HG03575 (cell line): ENCODE data around the gene PDE7B.

ENCODE experiments used
- ATAC-seq: cut with Tn5 transposase; IDR thresholded peaks from one replicate; pipeline ENCODE4 v1.9.1; 2021; ENCODE audit not compliant: unreplicated experiment, insufficient number of reproducible peaks, low FRiP score; ENCODE audit errors: extremely low read depth

PDE7B gene

GRCh38 chr6:136007345-136007744, 155.8 kb downstream of the PDE7B start:
- ATAC-seq = no peak

DNA sequence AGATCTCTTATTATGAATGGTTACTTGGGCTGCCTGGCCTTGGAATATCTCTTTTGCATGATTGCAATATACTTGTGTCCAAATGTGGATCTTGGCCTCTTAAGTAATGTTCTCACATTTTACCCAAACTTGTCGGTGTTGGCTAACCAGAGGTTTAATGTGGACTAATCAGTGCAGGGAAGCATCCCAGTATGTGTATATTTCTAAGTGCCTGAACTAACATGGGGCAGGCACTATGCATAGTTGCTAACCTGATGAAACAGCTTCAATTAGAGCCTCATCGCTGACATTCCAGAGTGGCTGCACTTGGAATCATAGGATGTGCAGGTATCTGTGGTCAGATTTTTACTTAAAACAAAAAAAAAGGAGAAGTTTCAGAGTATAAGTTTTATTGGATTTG, 160.0 kb downstream of the PDE7B start:
- no peak for ATAC-seq

- no peak for ATAC-seq
These were observed 160.8 kb downstream of the PDE7B start for GRCh38 chr6:136012198-136012887.

DNA sequence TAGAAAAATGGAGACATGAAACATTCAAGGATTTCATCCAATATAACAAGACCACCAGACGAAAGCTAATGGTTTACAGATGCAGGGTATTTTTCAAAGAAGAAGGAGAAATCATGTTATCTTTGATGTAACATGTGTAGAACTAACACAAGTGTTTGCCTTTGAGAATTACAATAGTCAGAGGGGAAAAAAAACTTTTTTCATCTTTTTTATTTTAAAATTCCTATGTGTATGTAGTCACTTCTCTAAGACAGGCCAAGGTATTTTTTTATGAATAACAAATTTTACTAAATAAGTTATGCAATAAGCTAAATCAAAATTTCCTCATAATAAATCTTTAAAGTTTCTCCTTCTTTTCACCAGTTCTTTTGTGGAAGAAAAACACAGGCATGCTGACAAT, 161.4 kb downstream of the PDE7B start:
- no peak for ATAC-seq

GRCh38 chr6:136014454-136015437, 163.2 kb downstream of the PDE7B start:
- no peak for ATAC-seq

- ATAC-seq = no peak
These were observed 164.0 kb downstream of the PDE7B start for GRCh38 chr6:136015531-136015930.

DNA sequence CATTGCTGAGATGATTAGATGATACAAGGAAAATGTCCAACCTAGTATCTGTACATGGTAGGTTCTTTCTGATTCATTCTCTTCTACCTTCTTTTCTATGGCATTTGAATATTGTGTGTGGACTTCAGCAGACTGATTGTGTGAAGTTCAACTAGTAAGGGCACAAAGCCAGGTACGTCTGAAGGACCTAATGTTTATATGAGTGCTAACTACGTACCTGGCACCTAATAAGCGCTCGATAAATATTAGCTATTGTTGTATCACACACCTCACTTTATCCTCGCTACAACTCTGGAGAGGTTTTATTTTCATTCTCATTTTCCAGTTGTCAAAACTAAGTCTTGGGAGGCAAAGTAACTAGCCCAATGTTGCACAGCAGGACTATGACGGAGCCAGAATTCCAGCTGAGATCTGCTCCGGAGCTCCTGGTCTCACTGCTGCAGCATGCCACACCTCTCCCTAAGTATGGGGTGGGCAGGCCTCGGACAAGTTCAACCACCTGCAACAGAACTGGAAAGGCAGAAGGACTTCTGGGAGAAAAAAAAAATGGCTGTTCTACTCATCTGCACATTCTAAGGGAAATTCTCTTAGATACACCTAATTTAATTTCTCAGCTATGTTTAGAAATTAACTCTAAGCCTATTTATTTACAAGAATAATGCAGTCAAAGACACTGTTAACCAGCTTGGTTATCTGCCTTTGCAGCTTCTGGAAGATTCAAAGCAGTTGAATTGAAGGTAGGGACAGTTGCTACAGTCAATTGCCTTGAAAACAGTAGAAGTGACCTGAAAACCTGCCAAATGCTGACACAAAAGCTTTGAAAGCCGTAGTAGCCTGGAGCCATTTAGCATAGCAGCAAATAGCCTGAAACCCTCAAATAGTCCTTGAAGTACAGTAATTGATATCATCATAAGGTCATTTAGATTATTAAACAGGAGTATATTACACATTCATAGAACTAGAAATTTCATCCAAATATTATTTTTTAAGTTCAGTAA, 165.0 kb downstream of the PDE7B start:
- ATAC-seq = no peak

DNA sequence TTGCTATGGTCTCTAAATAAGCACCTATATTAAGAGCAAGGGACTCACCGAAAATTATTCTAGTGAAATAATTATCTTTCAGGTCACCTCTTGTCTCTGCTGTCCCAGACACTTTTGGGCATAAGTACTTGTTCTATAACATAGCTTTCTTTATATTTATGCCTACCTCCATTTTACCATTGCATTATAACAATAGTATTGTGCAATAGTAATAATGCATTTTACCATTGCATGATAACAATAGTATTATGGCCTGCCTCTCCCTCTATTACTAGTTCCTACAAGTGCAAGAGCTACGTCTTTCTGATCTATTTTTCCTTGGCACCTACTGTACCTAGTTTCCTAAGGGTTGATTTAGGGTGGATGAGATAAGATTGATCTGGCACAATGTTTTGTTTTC, 169.2 kb downstream of the PDE7B start:
- ATAC-seq = no peak

- no peak for ATAC-seq
These were observed 170.8 kb downstream of the PDE7B start for GRCh38 chr6:136022224-136022874.

GRCh38 chr6:136024711-136025110, 173.2 kb downstream of the PDE7B start:
- ATAC-seq = no peak

- ATAC-seq = no peak
These were observed 174.2 kb downstream of the PDE7B start for GRCh38 chr6:136025736-136026135.

GRCh38 chr6:136030131-136030530, 178.6 kb downstream of the PDE7B start:
- no peak for ATAC-seq

DNA sequence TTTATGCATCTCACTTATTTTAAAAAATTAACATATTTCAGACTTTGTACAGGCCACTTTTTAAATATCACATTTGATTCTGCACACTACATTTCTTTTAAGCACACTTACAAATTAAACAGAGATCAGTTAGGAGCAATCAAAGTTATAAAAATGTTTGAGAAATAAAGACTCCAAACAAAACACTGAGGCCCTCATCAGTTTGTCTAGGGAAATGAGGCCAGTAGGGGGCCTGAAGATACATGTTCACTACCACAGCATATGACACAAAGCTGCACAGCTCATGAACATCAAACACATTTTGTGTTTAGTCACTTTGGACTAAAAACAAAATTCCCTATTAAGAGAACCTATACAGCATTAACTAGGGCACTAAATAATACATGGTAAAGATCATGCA, 180.5 kb downstream of the PDE7B start:
- no peak for ATAC-seq

DNA sequence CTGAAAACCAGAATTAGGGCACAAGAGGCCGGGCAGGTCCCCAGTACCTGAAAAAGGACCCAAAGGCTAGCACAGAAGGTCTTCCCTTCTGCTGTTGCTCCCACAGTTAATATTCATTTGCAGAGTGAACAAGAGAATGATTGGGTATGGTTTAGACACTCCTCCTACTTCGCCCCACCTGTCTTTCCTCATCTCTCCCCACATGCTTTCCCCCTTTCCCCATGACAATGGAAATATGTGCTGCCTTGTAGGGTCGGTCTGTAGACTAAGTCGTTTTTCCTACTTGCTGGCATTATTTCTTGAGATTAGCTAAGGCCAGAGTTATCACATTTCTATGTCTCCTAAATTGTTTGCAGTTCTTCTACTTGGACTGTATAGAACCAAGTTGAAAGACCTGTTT, 181.9 kb downstream of the PDE7B start:
- ATAC-seq = no peak

GRCh38 chr6:136034422-136034821, 182.9 kb downstream of the PDE7B start:
- no peak for ATAC-seq

- no peak for ATAC-seq
These were observed 184.0 kb downstream of the PDE7B start for GRCh38 chr6:136035378-136036070.

- no peak for ATAC-seq
These were observed 184.5 kb downstream of the PDE7B start for GRCh38 chr6:136036071-136036380.

DNA sequence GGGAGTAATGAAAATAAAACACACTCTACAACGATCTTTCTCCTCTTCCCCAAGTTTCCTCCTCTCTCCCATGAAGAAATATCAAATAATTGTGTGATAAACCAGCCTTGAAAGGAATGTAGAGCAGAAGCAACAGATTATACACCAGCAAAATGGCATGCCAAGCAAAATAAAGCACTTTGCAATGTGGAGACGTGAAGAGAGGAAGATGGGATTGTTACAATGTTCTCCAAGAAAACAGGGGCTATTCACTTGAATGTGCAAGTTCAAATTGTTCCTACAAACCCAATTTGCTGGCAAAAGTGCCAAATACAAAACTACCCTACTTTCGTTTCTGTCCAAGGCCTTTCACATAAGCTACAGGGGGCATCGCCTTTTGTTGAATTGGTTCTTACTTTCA, 185.1 kb downstream of the PDE7B start:
- ATAC-seq = no peak
